HK-2 (cell line): ENCODE measurements around the gene IRF4.
A peak's percentile ranks its signal among the peaks of the same experiment; 100 is the strongest.
"Not testable (repeated sequence)": the region's sequence is repeated elsewhere in the genome, so short reads cannot be mapped to it uniquely, and the experiment has no call there.

Source experiments
- DNase-seq: peaks from one replicate; pipeline ENCODE4 v3.0.0-alpha.2; 2018; ENCODE audit not compliant: unreplicated experiment

Gene IRF4

DNA sequence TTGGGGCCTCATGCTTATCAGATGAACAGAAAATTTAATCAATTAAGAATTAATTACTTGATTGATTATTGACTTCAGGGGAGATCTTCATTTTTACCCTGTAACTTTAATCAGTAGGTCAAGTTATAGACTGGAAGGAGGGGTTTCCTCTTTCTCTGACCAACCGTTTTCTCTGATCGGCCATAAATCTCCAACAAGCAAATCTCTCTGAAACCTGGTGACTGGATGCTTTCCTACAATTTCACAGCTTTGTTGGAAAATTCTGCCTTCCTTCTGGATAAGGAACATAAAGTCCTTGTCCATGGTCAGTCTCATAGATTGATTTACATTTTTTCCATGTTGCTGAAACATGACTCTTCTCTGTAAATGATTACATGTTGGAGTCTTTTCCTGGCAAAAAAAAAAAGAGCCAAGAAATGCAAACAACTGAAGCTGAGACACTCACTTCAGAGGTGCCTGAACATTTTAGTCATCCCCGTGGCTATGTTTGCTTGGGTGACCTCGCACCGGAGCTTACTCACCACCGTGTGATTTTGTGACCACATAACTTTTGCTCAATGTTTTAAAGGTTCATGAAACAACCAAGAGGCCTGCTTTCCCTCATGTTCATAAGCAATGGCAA lies 31.0 kb downstream of the IRF4 start:
- DNase-seq, result peak; percentile 73

DNA sequence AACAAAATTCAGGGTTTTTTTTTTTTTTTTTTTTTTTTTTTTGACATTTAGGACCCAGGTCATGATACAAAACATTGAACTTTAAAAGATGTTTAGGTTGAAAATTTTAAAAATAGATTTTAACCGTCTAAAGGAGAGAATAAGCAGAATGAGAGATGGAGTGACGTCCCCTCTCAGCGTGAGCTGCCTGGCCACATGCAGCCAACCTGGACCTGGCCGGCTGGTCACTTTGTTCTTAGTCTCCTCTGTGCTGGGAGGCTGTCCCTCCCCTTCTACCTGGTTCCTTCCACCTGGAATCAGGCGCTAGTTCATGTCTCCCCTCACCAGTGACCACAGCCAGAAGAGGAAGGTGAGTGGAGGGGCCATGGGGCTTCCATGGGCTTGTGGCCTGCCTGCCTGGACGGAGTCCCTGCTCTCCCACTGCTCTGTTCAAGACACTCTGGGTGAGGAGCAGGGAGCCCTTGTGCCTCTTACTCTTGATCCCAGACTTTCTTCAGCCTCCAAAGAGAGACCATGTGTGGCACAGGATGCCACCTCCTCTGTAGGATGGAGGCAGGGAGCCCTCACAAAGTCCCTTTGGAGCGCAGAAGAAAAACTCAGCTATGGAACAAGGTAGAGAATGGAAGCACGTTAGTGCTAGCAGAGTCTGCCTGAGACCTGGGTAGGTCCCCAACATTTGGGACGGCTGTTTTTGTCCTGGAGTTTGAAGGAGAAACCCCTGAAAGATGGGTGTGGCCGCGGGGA lies 31.7 kb downstream of the IRF4 start:
- peak; percentile 28 for DNase-seq

GRCh38 chr6:423799-424345 lies 32.3 kb downstream of the IRF4 start:
- no peak for DNase-seq

DNA sequence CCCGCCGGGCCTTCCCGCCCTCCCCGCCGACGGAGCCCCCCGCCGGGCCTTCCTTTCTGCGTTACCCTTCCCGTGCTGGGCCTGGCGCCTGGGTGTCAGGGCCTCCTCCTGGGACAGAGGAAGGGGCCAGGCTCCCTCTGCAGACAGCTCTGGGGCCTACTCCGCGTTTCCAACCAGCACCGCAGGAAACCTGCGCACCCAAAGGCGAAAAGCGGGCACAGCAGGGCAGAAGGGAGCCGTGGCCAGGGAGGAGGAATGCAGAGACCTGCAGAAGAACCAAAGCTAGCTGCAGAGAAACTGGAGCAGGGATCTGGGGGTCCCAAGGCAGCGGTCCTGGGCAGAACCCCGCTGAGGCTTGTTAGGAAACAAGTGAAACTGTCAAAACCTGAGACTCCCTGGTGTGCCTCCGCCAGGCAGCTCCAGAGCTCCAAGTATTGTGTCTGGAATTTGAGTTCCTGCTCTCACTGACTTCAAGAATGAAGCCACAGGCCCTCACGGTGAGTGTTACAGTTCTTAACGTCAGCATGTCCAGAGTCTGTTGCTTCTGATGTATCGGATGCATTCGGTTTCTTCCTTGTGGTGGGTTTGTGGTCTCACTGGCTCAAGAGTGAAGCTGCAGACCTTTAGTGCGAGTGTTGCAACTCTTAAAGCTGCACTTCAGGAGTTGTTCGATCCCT lies 33.3 kb downstream of the IRF4 start:
- no peak for DNase-seq

DNA sequence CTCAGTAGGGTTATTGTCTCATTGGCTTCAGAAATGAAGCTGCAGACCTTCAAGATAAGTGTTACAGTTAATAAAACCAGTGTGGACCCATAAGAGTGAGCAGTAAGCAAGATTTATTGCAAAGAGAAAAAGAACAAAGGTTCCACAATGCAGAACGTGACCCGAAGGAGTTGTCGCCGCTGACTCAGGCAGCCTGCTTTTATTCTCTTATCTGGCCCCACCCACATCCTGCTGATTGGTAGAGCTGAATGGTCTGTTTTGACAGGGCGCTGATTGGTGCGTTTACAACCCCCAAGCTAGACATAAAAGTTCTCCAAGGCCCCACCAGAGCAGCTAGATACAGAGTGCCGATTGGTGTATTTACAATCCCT lies 33.9 kb downstream of the IRF4 start:
- not testable (repeated sequence) for DNase-seq

GRCh38 chr6:426198-426738 lies 34.7 kb downstream of the IRF4 start:
- not testable (repeated sequence) for DNase-seq

DNA sequence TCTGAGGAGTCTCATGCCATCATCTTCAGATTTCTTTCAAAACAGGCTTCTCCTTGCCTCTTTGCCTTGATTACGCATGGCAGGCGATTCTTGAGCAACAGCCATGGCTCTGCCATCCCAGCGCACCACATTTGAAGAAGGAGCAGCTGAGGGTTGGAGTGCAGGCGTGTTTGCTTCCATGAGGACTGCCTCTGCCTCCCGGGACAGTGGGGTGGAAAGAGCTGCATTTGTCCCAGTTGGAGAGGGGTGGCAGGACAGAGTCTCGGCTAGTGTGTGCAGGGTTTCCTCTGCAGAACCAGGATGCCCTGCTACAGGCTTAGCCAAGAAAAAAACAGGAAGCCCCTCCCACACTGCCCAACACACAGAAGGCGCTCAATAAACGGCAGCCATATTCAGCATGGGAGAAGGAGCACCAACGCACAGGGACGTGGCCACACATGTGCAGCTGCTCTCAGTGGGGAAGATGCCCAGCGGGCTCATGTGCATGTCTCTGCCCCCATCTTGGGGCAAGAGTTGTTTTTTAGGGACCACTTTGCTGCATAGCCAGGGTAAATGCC lies 36.6 kb downstream of the IRF4 start:
- DNase-seq, result no peak

GRCh38 chr6:429515-430121 lies 38.1 kb downstream of the IRF4 start:
- no peak for DNase-seq

DNA sequence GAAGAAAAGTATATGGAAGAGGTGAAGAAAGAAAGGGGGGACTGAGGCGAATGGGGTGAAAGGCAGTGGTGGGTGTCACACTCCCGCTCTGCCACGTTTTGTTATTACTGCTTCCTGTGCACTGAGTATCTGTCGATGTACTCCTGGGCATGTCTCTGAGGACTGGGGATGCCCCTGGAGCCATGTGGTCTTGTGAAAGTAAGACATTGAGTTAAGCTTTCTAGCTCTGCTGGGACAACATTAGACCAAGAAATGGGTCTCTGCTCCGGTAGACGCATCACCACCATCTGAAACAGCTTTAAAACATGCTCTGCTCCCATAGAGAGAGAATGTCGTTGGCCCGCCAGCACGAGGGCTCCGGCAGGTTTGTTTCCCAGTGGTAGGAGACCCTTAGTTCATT lies 40.0 kb downstream of the IRF4 start:
- no peak for DNase-seq

DNA sequence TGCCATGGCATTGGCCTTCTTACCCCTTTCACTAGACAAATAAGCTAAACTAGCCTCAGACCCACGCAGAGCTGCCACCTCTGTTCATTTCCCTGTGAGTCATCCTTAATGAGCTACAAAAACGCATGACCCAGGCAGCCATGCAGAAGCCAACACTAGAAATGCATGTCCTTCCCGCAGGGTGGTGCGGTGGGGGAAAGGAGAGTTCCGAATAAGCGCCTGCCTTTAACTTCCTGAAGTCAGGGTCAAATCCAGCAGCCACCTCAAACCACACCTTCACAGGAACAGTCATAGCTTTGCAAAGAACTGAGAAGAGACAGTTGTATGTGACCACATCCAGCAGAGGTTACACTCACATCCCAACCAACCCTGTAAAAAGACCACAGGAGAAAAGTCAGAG lies 40.4 kb downstream of the IRF4 start:
- DNase-seq, result peak; percentile 38

DNA sequence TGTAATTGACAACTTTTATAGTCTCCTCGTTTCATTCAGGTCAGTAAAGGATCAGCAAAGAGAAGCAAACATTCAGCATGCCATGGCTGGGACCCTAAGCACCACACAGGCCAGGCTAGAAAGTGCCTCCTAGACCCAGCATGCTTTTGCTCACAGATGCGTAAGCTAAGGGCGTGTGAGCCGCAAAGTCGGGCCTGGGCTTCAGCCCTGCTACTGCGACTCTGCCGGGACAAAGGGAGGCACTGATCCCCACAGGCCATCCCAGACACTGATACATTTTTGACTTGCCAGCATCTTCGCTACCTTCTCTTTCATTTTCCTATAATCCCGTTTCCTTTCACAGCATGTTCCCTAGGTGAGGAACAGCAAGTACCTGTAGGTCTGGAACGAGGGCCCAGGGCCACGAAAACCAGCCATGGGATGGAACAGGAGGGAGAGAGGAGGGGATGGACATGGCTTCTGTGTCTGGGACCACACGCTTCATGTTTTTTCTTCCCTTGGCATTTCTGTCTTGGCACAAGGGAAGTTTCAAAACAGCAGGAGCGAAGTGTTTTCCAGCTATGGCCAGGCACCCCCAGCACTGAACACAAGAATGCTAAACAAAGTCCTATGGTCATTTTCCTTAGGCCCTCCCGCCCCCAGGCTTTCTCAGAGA lies 42.6 kb downstream of the IRF4 start:
- DNase-seq, result no peak

DNA sequence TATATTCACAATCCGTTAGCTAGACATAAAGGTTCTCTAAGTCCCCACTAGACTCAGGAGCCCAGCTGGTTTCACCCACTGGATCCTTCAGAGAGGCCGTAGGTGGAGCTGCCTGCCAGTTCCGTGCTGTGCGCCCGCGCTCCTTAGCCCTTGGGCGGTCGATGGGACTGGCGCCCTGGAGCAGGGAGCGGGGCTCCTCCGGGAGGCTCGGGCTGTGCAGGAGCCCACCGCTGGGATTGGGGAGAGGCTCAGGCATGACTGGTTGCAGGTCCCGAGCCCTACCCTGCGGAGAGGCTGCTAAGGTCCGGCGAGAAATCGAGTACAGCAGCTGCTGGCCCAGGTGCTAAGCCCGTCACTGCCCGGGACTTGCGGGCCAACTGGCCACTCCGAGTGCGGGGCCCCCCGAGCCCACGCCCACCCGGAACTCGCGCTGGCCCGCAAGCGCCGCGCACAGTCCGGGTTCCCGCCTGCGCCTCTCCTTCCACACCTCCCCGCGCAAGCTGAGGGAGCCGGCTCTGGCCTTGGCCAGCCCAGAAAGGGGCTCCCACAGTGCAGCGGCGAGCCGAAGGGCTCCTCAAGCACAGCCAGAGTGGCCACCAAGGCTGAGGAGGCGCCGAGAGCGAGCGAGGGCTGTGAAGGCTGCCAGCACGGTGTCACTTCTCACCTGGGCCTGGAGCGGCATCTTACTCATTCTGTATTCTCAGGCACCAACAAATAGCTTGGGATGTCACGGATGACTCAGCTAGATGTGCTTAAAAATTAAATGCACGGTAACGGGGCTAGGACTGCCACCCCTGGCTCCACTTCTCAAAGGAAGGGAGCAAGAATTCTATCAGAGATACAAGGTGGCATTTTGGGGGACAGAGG lies 44.1 kb downstream of the IRF4 start:
- no peak for DNase-seq

GRCh38 chr6:436308-437036 lies 44.9 kb downstream of the IRF4 start:
- no peak for DNase-seq

DNA sequence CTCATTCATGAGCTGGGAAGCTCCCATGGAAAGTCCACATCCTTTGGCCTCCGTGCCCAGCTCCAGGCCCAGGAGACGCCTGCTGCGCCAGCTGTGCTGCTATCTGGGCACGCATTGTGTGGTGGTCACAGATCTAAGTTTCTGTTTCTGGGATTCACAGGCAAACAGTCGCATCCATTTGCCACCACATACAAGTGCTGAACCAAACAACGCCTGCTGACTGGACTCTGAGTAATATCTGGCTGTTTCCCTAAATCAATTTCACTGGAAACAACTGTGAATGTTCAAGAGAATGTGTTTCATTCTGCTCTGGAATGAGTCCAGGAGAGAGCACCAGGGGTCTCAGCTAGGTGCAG lies 45.5 kb downstream of the IRF4 start:
- no peak for DNase-seq

GRCh38 chr6:438634-439170 lies 47.1 kb downstream of the IRF4 start:
- DNase-seq, result no peak

GRCh38 chr6:439641-440167 lies 48.2 kb downstream of the IRF4 start:
- DNase-seq, result no peak

DNA sequence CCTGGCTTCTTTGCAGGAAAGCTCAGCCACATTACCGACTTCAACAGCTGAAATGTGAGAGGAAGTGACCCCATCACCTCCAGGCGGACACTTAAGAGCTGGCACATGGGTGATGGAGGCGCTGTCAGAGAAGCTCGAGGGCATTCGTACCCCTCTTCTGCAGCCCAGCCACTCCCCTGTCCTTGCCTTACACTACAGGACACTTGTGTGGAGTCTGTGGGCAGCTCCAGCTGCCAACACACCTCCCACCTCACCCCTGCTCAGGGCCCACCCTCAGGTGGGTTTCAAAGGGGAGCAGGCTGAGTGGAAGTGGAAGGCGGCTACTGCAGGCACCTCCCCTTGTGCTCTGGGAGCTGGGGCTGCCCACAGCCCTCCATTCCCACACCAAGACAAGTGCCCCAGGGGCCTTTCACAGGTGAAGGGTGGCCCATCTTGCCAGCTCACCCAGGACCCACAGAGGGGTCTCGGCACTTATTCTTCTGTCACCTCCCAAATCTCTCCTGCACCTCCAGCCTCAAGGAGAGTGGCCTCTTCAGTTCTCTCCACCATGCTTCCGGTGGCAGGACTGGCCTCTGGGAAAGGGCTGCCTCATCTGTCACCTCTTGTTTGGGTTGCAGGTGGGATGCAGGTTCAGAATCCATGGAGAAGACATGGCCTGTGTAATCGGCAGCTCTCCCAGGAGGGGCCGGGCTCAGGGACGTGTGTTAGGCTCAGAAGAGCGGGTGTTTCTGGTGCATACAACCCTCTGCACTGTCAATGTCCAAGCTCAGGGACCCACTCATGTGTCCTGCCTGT lies 49.8 kb downstream of the IRF4 start:
- DNase-seq, result no peak

GRCh38 chr6:443621-444159 lies 52.1 kb downstream of the IRF4 start:
- no peak for DNase-seq
